K562 (cell line): Measurements from ENCODE around the gene OR8G5. TPM values are rescaled to one million over a fixed set of nuclear protein-coding genes. Genes with fewer than 3 reads are reported as not detected.
"Not testable (repeated sequence)": the region's sequence is repeated elsewhere in the genome, so short reads cannot be mapped to it uniquely, and the experiment has no call there.

ENCODE experiments used
- ATAC-seq: fragments of 200-7000 bp; cut with Tn5 transposase; 3 replicates; pipeline ENCODE4 v1.9.1; 2020; ENCODE audit warnings: moderate library complexity
- BruUV-seq: library from RNA; stranded (reverse); fragments of 400-500 nt; replicated peaks from 2 replicates; lab custom pipeline; 2021; lab: Mats Ljungman, UMichigan
- CTCF ChIA-PET: fragments of 300-600 bp; formaldehyde crosslinking; extraction: SDS; loops from one replicate; lab custom pipeline; 2021; ENCODE audit warnings: low intra/inter-chr PET ratio; lab: Yijun Ruan, JAX
- POLR2A ChIA-PET: fragments of 300-600, 350-650 bp; sonication (Branson Sonifier 250); formaldehyde crosslinking; extraction: SDS; loops from one replicate; lab custom pipeline; 2021; ENCODE audit warnings: antibody characterized with exemption, inconsistent platforms; lab: Yijun Ruan, JAX
- DNase-seq, 4 experiments: peaks; one replicate each; pipeline versions ENCODE4 v3.0.0 to v3.0.0-alpha.2; 2011 to 2018; ENCODE audit warnings: low spot score in 3 of 4, mixed read lengths in 3 of 4; ENCODE audit errors: extremely low read depth in 1 of 4
- FAIRE-seq: peaks from 2 replicates; lab custom pipeline; 2011; peaks lifted over from hg19 to GRCh38; lab: Jason Lieb, UNC
- H2AFZ ChIP-seq: 2 replicates; pipeline ENCODE4 v1.6.0; 2011; ENCODE audit warnings: low read depth, low read length, control low read depth, inconsistent platforms
- H3K27ac ChIP-seq: fragments of 200-600 bp; 3 replicates; pipeline ENCODE4 v1.8.0; 2011; ENCODE audit warnings: low read depth, mild to moderate bottlenecking, control low read depth, inconsistent platforms, low read length, moderate library complexity, mixed read lengths; ENCODE audit errors: extremely low read depth
- H3K27me3 ChIP-seq, 2 experiments: fragments of 300-600 bp in 1 of 2; 2 replicates in 1 of 2; 3 replicates in 1 of 2; pipeline versions ENCODE4 v1.6.0 to v1.8.0; 2011; ENCODE audit warnings: inconsistent platforms in 2 of 2, low read length in 2 of 2, mild to moderate bottlenecking in 1 of 2, mixed read lengths in 1 of 2, moderate library complexity in 1 of 2; ENCODE audit not compliant: control insufficient read depth in 2 of 2, insufficient read depth in 2 of 2
- H3K36me3 ChIP-seq: fragments of 300-600 bp; 3 replicates; pipeline ENCODE4 v1.8.0; 2011; ENCODE audit warnings: mild to moderate bottlenecking, low read length, inconsistent platforms; ENCODE audit not compliant: control insufficient read depth, insufficient read depth
- H3K4me1 ChIP-seq, 2 experiments: fragments of 200-600 bp in 1 of 2; replicated peaks in 1 of 2; 2 replicates in 1 of 2; 3 replicates in 1 of 2; pipeline versions ENCODE4 v1.5.1 to v1.8.0; 2011; ENCODE audit warnings: inconsistent platforms in 2 of 2, low read length in 2 of 2, mild to moderate bottlenecking in 1 of 2, mixed read lengths in 1 of 2, moderate library complexity in 1 of 2; ENCODE audit not compliant: control insufficient read depth in 2 of 2, insufficient read depth in 2 of 2
- H3K4me2 ChIP-seq: 2 replicates; pipeline ENCODE4 v1.6.1; 2011; ENCODE audit warnings: low read length, control low read depth, inconsistent platforms, mixed read lengths; ENCODE audit not compliant: insufficient read depth
- H3K4me3 ChIP-seq: fragments of 200-600 bp; sonication (generic), shearing (Covaris generic); 2 replicates; pipeline ENCODE4 v1.5.1; 2016; ENCODE audit warnings: control low read depth, inconsistent platforms
- H3K79me2 ChIP-seq: fragments of 200-600 bp; 3 replicates; pipeline ENCODE4 v1.8.0; 2011; ENCODE audit warnings: low read length, inconsistent platforms; ENCODE audit not compliant: control insufficient read depth, insufficient read depth
- H3K9ac ChIP-seq, 2 experiments: 2 replicates each; pipeline versions ENCODE4 v1.6.0 to v1.6.1; 2011; ENCODE audit warnings: low read depth in 2 of 2, low read length in 2 of 2, control low read depth in 1 of 2, inconsistent platforms in 1 of 2, mild to moderate bottlenecking in 1 of 2, mixed read lengths in 1 of 2; ENCODE audit not compliant: insufficient read depth in 1 of 2
- H3K9me1 ChIP-seq: one replicate; pipeline ENCODE4 v1.6.0; 2011; ENCODE audit warnings: inconsistent platforms, mild to moderate bottlenecking, low read length, moderate library complexity; ENCODE audit not compliant: control insufficient read depth, insufficient read depth
- H3K9me3 ChIP-seq: replicated peaks from 2 replicates; pipeline ENCODE4 v1.5.1; 2011; ENCODE audit warnings: low read depth, low read length, inconsistent platforms; ENCODE audit not compliant: control insufficient read depth, insufficient read depth
- H4K20me1 ChIP-seq: replicated peaks from 2 replicates; pipeline ENCODE4 v1.6.1; 2011; ENCODE audit warnings: low read length, inconsistent platforms, mixed read lengths; ENCODE audit not compliant: control insufficient read depth, insufficient read depth
- C11orf30 ChIP-seq: fragments of 450-650 bp; IDR thresholded peaks from 2 replicates; pipeline ENCODE4 v1.6.1; 2016; ENCODE audit warnings: low read depth, mild to moderate bottlenecking
- FOSL1 ChIP-seq: fragments of 200-800 bp; sonication (Bioruptor generic); conservative IDR thresholded peaks from 2 replicates; pipeline ENCODE4 v1.6.1; 2016; ENCODE audit warnings: missing genetic modification characterization, missing compliant biosample characterization
- MAFF ChIP-seq: IDR thresholded peaks from 2 replicates; pipeline ENCODE4 v1.6.1; 2012; ENCODE audit warnings: low read length, improper control_type of control experiment
- MAFG ChIP-seq: fragments of 450-650 bp; conservative IDR thresholded peaks from 2 replicates; pipeline ENCODE4 v1.6.1; 2016; ENCODE audit warnings: missing genetic modification characterization, missing compliant biosample characterization
- NFE2 ChIP-seq: IDR thresholded peaks from 2 replicates; pipeline ENCODE4 v1.6.1; 2014; ENCODE audit warnings: antibody characterized with exemption, low read depth
- ZNF316 ChIP-seq: fragments of 450-650 bp; IDR thresholded peaks from 2 replicates; pipeline ENCODE4 v1.6.1; 2016
- WGBS: fragments of 100-300 bp; shearing (Covaris generic); methylation state at CpG from one replicate; pipeline ENCODE4 v1.1.6; 2016; ENCODE audit warnings: low coverage, mixed read lengths; ENCODE audit not compliant: insufficient coverage; ENCODE audit errors: missing lambda C conversion rate; 5-methylcytosine and 5-hydroxymethylcytosine counted together
- in situ Hi-C: fragments of 300-500 bp; cut with MboI; formaldehyde crosslinking; loops from 4 replicates; pipeline ENCODE4 v1.15.0; 2018; ENCODE audit warnings: inconsistent platforms, mixed read lengths
- intact Hi-C: fragments of 100-400 bp; cut with micrococcal nuclease; formaldehyde crosslinking; loops from 2 replicates; pipeline ENCODE4 v1.14.2; 2022
- polyA plus RNA-seq, 8 experiments: library from polyadenylated mRNA; depleted of rRNA in 4 of 8; stranded (reverse) in 5 of 8; unstranded in 3 of 8; fragments of >200 nt; fragmentation: Nextera tagmentation in 2 of 8; fragmentation: Illumina TruSeq in 1 of 8; extraction: Ambion mirVana in 2 of 8; extraction: Trizol in 1 of 8; gene quantifications; 2 replicates each; pipeline versions ENCODE4 v1.2.1 to v1.2.3, GENCODE V29; 2011 to 2014; ENCODE audit warnings: inconsistent platforms in 1 of 8, missing spikeins in 1 of 8
- total RNA-seq, 7 experiments: library from RNA; depleted of rRNA in 6 of 7; stranded (reverse); fragments of >200 nt in 6 of 7; fragmentation: Illumina TruSeq in 2 of 7; extraction: Trizol in 2 of 7; gene quantifications; 2 replicates each; pipeline versions ENCODE4 v1.2.1 to v1.2.3, GENCODE V29; 2011 to 2021; ENCODE audit warnings: low replicate concordance in 1 of 7
- TF ChIP-seq, protein P1 (sequence below): fragments of 200-800 bp; sonication (Bioruptor generic); IDR thresholded peaks from 2 replicates; pipeline ENCODE4 v1.6.1; 2017; ENCODE audit warnings: missing genetic modification characterization, missing compliant biosample characterization

OR8G5 gene
- total and polyA plus RNA-seq, 9 of the 15 experiments (the other 6 are each of a cell fraction or from before 2014, with no cell fraction given), result 0.18 to 3.8 (median 1.7) TPM

GRCh38 chr11:124265041-124265440, 8.9 kb downstream of the OR8G5 start (continued):
- peak; percentile 70 for TF ChIP-seq ZNF316

GRCh38 chr11:124270886-124271285, 14.7 kb downstream of the OR8G5 start:
- 0 out of 2 replicates have a peak overlapping the region, but pooled peaks have one; percentile 10 for H3K4me2 ChIP-seq
- peak in 1 of 4 experiments; percentile 28 for DNase-seq
- H3K36me3 ChIP-seq, H3K4me3 ChIP-seq, H3K9me1 ChIP-seq, H3K27me3 ChIP-seq, H2AFZ ChIP-seq, H3K9ac ChIP-seq, FAIRE-seq, H3K79me2 ChIP-seq, H3K4me1 ChIP-seq, CTCF ChIA-PET, H4K20me1 ChIP-seq, BruUV-seq, ATAC-seq, POLR2A ChIA-PET, H3K9me3 ChIP-seq, intact Hi-C loops, in situ Hi-C loops: not testable (repeated sequence)
- 35% methylated on average over 7 of the region's 7 CpGs for WGBS
- peak; percentile 14; the same call in 1 of the 2 replicates for TF ChIP-seq MAFF
- TF ChIP-seq, protein P1, sequence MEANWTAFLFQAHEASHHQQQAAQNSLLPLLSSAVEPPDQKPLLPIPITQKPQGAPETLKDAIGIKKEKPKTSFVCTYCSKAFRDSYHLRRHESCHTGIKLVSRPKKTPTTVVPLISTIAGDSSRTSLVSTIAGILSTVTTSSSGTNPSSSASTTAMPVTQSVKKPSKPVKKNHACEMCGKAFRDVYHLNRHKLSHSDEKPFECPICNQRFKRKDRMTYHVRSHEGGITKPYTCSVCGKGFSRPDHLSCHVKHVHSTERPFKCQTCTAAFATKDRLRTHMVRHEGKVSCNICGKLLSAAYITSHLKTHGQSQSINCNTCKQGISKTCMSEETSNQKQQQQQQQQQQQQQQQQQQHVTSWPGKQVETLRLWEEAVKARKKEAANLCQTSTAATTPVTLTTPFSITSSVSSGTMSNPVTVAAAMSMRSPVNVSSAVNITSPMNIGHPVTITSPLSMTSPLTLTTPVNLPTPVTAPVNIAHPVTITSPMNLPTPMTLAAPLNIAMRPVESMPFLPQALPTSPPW (CRISPR knock-in tag), result 0 out of 2 replicates have a peak, but pooled peaks have one; percentile 20
- TF ChIP-seq NFE2, result peak; percentile 76
- peak; percentile 50 for TF ChIP-seq FOSL1
- peak; percentile 36; the same call in 1 of the 2 replicates for TF ChIP-seq MAFG (tag)
- TF ChIP-seq C11orf30, result peak; percentile 41; the same call in 1 of the 2 replicates
- peak overlapping the region; percentile 37; the same call in 1 of the 3 replicates for H3K27ac ChIP-seq
